Nephron progenitor cell (in vitro differentiated cells): ENCODE data around the gene CCDC194.

Source experiments
- DNase-seq: peaks from one replicate; pipeline ENCODE4 v3.0.0; 2021
- H3K27ac Mint-ChIP-seq: 2 replicates; pipeline ENCODE4 v1.8.0; 2021; ENCODE audit warnings: mild to moderate bottlenecking, moderate library complexity, mixed read lengths
- H3K27me3 Mint-ChIP-seq: 2 replicates; pipeline ENCODE4 v1.8.0; 2021; ENCODE audit warnings: mild to moderate bottlenecking, low read depth, mixed read lengths; ENCODE audit not compliant: poor library complexity
- H3K36me3 Mint-ChIP-seq: 2 replicates; pipeline ENCODE4 v1.8.0; 2021; ENCODE audit warnings: low read depth, mixed read lengths
- H3K4me1 Mint-ChIP-seq: 2 replicates; pipeline ENCODE4 v1.8.0; 2021; ENCODE audit warnings: mixed read lengths
- H3K4me3 Mint-ChIP-seq: 2 replicates; pipeline ENCODE4 v1.8.0; 2021; ENCODE audit warnings: mild to moderate bottlenecking, moderate library complexity, mixed read lengths
- H3K9me3 Mint-ChIP-seq: 2 replicates; pipeline ENCODE4 v1.8.0; 2021; ENCODE audit warnings: mild to moderate bottlenecking, moderate library complexity, mixed read lengths
- CTCF ChIP-seq: fragments of 200-600 bp; sonication (generic); IDR thresholded peaks from 2 replicates; pipeline ENCODE4 v1.5.0; 2021; ENCODE audit warnings: antibody characterized with exemption

Gene CCDC194

GRCh38 chr19:17389957-17390664 lies 3.9 kb downstream of the CCDC194 start:
- peaks cover 9% of the 10 kb centered on the region for H3K36me3 Mint-ChIP-seq
- no peak for DNase-seq
- H3K27me3 Mint-ChIP-seq, result peaks cover 26% of the 10 kb centered on the region
- no peak overlapping the region for H3K27ac Mint-ChIP-seq
- peak overlapping the region; percentile 95 for H3K4me3 Mint-ChIP-seq
- peaks cover 22% of the 10 kb centered on the region for H3K4me1 Mint-ChIP-seq
- peaks cover 23% of the 10 kb centered on the region for H3K9me3 Mint-ChIP-seq
- peak; percentile 10 for TF ChIP-seq CTCF

GRCh38 chr19:17389288-17389687 lies 4.7 kb downstream of the CCDC194 start:
- DNase-seq, result no peak
- Mint-ChIP-seq H3K4me1 (peaks cover 24% of the 10 kb centered on the region), H3K36me3 (peaks cover 9% of the 10 kb centered on the region), H3K27ac (no peak overlapping the region), H3K9me3 (peaks cover 23% of the 10 kb centered on the region), H3K4me3 (peak overlapping the region; percentile 34), H3K27me3 (peaks cover 26% of the 10 kb centered on the region)
- no peak for TF ChIP-seq CTCF

DNA sequence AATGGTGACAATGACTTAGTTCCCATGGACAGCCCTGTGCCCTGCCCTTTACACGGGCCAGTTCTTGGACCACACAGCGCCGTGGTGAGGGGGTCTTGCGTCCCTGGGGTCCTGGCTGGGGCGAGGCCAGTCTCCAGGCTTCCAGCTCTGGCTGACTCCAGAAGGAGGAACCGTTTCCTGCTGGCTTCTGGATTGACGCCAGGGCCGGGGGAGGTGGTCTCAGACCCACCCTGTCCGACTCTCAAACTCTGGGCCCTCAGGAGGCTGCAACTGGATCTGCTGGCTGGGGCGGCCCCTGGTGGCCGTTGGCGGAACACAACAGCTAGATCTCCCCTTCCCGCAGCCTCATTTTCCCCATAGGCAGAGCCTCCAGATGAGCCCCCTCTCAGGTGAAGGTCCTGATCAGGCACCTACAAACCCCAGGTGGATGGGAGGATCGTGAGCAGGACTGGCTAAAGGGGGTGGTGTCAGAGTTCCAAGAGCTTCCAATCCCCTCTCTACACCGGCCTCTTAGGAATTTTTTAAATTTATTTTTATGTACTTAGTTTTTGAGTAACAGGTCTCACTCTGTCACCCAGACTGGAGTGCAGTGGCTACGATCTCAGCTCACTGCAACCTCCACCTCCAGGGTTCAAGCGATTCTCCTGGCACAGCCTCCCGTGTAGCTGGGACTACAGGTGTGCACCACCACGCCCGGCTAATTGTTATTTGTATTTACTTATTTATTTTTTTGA lies 8.0 kb downstream of the CCDC194 start:
- Mint-ChIP-seq H3K9me3 (peaks cover 26% of the 10 kb centered on the region), H3K27me3 (peaks cover 29% of the 10 kb centered on the region)
- DNase-seq, result peak; percentile 79

DNA sequence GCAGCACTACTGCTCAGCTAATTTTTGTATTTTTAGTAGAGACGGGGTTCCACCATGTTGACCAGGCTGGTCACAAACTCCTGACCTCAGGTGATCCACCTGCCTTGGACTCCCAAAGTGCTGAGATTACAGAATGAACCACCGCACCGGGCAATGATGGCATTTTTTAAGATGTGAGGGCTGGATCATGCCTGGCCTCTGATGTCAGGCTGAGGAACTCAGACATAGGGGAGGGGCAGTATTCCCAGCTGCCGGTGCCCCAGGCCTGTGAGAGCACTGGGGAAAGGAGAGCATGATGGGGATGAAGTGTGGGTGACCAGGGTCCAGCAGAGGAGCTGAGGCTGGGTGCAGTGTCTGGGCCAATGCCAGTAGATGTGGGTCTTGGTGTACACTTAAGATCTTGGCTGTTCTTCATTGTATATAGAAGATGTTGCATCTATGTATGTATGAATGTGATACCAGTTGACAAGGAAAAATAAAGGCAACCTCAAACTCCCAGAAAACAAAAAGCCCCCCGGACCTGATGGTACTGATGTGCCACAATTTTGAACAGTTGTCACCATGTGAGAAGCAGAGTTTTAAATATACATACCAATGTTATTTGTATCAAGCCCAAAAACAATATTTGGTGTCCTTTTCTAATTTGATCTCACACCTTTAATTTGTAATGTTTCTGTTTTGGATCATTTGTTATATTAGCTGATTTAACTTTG lies 13.4 kb downstream of the CCDC194 start:
- Mint-ChIP-seq H3K4me1 (peaks cover 66% of the 10 kb centered on the region), H3K4me3 (no peak overlapping the region), H3K9me3 (peaks cover 11% of the 10 kb centered on the region), H3K36me3 (peaks cover 8% of the 10 kb centered on the region), H3K27me3 (peaks cover 3% of the 10 kb centered on the region), H3K27ac (no peak overlapping the region)
- DNase-seq, result no peak
- no peak for TF ChIP-seq CTCF

More for the DNA sequence above, 8.0 kb downstream of the CCDC194 start:
- no peak overlapping the region for H3K4me3 Mint-ChIP-seq
- peaks cover 28% of the 10 kb centered on the region for H3K4me1 Mint-ChIP-seq
- peak; percentile 88 for TF ChIP-seq CTCF
- peaks cover 9% of the 10 kb centered on the region for H3K36me3 Mint-ChIP-seq
- H3K27ac Mint-ChIP-seq, result no peak overlapping the region

GRCh38 chr19:17379221-17379631 lies 14.8 kb downstream of the CCDC194 start:
- TF ChIP-seq CTCF, result no peak
- Mint-ChIP-seq H3K27me3 (peaks cover 3% of the 10 kb centered on the region), H3K27ac (peak overlapping the region; percentile 86), H3K4me1 (peaks cover 60% of the 10 kb centered on the region), H3K9me3 (peaks cover 11% of the 10 kb centered on the region), H3K36me3 (peaks cover 8% of the 10 kb centered on the region), H3K4me3 (peak overlapping the region; percentile 32)
- peak; percentile 81 for DNase-seq
